ENCODE measurements around the gene ATXN7L3.

ATXN7L3 gene

DNA sequence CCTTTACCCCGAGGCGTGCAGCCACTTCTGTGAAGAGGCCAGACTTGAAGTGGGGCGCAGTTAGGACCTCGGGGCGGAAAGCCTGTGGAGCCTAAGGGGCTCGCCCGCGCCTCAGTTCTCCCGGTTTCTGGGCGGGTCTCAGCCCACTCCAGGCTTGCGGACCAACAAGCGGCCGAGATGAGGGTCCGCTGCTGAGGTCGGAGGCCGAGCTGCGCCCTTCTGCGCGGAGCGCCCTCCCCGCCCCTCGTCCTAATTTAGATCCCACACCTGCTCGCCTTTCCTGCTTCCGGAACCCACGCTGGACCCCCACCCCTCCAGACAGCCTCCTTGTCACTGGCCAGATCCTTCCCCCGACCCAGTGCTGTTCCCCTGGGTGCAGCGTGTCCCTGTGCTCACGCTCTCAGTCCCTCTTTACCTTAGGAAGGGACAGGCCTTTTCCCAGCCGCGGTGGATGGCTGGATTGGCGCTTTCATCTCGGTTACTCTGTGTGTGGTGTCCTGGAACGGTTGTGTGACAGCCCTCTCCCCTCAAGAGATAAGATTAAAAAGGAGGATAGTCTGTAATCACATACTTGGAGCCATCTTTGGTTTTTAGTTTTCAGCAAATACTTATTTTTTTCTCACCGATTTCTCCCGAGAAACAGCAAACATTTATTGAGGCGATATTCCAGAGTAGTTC, 933 bp upstream of the ATXN7L3 start:
- no peak for DNase-seq

DNA sequence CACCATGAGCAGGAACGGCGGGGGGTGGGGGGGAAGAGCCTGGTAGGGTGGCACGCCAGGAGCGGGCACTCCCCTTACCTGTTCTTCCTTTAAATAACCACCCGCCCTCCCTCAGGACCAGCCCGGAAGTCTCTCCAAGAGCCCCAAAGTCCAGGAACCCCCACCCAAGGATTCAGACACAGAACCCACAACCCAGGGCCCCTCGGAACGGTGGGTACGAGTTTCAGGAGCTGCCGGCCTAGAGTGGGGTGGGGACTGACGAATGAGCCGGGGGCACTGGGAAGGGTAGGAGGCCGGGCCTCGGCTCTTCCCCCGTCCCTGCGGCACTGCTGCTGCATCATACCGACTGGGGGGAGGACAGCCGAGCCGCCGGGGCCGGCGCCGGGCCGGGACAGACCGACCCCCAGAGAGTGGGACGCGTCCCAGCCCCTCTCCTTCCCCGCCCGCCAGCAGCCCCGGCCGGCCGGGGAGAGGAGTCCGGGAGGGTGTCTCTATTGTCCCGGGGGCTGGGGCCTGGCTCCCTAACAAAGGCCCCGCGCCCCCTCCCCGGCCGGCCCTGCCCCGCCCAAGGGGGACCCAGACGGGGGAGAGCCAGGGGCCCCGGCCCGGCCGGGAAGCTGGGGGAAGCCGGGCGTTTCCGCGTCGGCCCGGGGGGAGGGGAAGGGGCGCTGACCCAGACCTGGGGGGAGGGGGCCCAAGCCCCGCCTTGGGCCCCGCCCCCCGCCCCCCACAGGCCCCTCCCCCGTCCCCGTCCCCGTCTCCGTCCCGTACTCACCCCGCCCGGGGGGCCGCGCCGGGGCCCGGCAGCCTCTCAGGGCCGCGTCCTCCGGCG, 747 bp downstream of the ATXN7L3 start:
- peak; percentile 40 for DNase-seq

DNA sequence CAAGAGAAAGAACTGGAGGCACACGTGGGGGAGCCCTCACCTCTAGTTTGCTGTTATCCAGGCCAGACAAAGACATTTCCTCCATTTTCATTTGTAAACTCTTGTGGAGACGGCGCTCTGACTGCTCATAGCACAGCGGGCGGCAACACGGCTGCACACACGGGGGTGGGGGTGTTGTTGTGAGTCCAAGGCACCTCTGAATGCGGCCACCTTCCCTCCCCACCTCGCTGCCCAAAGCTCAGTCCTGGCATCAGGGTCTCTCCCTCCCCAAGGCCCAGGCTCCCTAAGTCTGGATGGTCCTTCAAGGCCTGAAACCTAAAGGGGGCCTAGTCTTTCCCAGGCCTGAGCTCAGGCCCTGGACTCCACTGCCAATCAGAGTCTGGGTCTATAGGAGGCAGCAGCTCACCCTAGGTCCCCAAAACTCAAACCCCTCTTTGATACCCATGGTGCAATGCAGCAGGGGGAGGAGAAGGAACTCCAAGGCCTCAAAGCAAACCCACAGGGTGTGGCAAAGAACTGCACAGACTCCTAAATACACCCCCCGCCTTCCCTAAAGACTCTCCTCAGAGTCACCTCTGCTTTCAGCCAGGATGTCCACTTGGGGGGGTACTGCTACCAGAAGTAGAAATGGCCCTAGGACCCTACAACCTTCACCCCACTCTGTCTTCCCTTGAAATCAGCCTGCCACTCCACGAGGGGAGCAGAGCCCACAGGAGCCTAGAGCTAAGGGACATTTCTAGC, 1.5 kb downstream of the ATXN7L3 start:
- peak; percentile 54 for DNase-seq

DNA sequence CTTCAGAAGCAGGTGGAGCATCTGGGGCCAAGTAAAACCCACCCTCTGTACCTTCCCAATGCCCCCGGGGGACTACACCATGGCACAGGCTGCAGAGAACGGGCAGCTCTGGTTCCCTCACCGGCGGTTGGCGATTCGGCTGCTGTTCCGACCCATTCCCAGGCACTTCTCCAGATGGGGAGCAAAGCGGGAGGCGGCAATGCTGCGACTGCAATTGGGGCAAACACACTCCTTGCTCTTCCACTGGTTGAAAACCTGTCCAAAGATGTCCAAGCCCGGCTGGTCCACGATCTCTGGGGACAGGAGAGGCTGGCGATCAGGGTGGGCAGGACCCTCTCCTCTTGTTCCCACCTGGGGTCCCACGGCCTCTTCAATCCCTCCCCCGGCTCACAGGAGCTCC, 2.6 kb downstream of the ATXN7L3 start:
- DNase-seq, result no peak

DNA sequence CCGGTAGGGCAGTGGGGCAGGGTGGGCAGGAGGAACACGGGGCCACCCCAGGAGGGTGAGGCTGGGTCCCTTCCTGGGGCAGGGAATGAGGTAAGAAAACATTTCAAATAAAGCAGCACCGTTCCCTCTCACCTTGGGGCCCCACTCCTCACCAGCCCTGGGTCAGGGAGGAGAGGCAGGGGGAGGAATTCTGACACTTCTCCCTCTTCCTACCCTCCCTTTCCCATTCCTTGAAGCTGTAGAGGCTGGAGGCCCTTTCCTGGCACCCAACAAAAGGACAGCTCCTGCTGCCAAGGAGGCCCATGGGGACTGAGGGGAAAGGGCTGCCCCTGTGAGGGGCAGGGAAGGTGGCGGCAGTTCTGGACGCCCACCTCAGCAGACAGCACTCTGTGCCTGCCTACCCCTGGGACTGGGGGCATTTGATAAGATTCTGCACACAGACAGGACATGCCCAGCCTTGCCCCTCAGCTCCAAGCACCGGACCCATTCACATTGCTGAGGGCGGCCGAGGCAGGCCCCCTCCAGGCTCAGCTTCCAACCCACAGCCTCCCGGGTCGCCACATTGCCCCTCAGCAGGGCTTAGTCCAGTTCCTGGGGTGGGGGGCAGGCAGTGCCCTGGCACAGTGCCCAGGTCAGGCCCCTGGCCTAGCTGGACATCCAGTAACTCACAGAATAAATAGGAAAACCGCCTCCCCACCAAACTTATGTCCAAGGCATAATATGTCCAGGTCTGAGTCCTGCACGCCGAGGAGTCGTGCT, 6.2 kb downstream of the ATXN7L3 start:
- no peak for DNase-seq

DNA sequence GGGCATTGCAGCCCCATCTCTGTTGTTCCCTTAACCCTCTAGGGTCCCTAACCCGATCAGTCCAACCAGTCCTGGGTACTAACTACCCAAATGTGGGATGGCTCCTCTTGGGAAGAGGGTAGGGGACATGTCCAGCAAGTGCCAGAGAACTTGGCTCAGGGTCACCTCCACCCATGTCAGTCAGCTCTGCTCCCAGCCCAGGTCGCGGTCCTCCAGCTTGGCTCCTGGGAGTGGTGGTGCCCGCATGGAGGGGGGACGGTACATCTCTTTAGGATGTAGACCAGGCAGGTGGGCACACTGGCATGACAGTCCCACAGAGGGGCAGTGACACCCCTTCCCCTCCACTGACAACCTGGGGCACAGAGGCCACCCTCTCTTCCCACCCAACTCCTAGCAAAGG, 6.9 kb downstream of the ATXN7L3 start:
- no peak for DNase-seq

DNA sequence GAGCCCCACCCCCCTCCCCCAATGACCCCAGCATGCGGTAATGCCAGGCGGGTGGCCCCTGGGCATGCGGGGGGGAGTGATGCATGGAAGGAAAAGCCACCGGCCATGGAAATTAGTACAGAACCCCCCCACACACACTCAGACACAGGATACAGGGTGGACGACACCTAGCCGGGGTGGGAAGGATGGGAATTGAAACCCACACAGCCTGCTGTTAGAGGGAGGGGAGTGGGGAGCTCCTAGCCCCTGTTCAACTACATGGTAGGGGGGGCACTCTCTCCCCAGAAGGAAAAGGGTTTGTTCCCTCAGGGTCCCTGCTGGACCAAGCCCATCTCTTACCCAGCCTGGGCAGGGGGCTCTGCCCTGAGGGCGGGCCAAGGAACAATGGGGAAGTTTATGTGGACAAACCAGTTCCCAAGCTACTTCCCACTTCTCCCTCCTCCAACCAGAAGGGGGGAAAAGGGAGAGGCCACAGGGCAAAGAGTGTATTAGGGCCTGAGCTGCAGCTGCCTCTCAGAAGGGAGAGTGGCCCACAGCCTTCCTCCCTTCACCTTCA, 7.7 kb downstream of the ATXN7L3 start:
- DNase-seq, result no peak

DNA sequence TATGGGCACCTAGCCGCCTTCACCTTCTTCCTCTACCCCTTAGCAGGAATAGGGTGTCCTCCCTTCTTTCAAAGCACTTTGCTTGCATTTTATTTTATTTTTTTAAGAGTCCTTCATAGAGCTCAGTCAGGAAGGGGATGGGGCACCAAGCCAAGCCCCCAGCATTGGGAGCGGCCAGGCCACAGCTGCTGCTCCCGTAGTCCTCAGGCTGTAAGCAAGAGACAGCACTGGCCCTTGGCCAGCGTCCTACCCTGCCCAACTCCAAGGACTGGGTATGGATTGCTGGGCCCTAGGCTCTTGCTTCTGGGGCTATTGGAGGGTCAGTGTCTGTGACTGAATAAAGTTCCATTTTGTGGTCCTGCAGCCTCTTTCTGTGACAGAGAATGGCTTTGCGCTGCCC, 8.3 kb downstream of the ATXN7L3 start:
- no peak for DNase-seq

DNA sequence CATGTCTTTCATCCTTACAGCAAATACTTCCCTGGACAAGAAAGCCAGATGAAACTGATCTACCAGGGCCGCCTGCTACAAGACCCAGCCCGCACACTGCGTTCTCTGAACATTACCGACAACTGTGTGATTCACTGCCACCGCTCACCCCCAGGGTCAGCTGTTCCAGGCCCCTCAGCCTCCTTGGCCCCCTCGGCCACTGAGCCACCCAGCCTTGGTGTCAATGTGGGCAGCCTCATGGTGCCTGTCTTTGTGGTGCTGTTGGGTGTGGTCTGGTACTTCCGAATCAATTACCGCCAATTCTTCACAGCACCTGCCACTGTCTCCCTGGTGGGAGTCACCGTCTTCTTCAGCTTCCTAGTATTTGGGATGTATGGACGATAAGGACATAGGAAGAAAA, 9.2 kb downstream of the ATXN7L3 start:
- DNase-seq, result no peak

DNA sequence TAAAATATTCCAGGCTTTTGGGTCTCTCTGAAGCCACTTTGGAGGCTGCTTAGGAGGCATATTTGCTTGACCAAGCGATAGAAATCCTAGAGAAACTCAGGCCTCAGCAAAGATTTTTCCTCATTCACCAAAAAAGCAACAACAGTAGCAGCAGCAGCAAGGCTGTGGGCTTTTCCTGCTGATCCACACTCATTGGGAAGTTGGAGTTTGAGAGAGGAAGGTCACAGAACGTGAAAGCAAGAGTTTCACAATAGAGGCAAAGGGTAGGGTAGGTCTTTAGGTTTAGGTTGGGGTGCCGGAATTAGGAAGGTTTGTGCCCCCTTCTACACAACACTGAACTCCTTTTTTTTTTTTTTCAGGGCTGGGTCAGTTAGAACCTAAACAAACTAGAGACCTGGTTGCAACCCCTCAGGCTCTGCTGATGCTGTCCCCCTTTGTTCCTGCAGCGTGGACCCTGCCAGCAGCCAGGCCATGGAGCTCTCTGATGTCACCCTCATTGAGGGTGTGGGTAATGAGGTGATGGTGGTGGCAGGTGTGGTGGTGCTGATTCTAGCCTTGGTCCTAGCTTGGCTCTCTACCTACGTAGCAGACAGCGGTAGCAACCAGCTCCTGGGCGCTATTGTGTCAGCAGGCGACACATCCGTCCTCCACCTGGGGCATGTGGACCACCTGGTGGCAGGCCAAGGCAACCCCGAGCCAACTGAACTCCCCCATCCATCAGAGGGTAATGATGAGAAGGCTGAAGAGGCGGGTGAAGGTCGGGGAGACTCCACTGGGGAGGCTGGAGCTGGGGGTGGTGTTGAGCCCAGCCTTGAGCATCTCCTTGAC, 10.9 kb downstream of the ATXN7L3 start:
- no peak for DNase-seq

DNA sequence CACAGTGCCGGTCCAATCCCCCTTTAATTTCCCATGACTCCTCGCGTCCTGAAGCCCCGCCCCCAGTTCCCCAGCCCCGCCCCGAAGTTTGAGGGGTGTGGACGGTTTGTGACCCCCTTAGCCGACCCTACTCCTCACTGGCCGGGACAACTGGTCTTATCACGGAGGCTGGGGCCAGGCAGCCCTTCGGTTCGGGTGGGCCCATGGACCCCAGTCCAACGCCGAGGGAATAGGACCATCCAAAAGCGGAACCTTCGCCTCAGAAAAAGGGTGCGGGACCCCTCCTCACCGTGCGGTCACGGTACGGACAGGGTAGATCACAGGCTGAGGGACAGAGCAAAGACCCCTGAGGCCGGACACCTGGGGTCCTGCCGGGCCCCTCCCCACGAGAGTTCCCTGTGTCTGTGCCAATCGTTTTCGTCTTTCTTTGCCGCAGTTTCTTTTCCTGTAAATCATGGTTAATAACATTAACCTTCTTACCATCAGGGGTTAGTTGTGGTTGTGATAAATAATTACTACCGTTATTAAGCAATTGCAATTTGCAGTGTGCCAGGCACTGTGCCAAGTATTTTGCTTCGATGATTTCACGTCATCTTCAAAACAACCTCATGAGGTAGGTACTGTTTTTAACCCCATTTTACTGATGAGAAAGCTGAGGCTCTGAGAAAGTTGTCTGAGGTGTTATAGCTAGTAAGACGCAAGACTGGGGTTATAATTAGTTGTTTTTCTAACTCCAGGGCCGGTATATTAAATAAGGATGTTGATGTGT, 12.4 kb downstream of the ATXN7L3 start:
- DNase-seq, result no peak

DNA sequence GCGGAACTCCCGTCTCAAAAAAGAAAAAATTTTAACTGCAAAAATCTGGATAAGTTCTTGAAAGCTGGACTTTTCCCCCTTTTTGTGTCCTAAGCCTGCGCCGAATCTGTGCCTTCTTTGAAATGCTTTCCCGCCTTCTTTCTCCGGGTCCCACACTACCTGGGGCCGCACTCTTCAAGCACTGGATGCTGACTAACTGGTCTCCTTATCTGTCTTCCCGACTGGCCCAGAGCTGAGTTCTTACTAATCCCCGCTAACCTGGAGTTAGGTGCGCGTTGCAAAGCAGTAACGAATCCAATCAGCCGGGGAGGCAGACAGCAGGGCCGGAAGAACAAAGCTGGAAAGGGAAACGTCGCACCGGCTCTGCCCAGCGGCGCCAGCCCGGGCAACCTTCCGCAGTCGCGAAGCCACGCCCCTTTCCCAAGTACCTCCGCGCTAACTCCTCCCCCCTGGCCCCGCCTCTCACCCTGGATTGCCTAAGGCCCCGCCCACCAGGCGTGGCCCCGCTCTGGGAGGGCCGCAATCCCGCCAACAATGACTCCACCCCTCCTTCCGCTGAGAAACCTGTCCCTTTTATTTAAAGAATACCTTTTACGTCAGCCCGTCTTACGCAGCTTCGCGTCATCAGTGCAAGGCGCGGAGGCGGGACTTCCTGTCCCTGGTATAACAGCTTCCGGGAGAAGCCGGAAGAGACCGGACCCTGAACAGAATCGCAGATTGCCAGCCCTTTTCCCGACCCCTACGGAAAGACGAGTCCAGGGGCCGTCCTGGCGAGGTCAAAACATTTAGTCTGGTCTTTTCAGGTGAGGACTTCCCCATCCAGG, 13.2 kb downstream of the ATXN7L3 start, which contains the start of gene TMUB2:
Gene TMUB2, plus strand, starts transcription at position 666 of the 824 bp plus-strand sequence. CDS start 737 bp downstream, outside the sequence.
- peak; percentile 99 for DNase-seq

DNA sequence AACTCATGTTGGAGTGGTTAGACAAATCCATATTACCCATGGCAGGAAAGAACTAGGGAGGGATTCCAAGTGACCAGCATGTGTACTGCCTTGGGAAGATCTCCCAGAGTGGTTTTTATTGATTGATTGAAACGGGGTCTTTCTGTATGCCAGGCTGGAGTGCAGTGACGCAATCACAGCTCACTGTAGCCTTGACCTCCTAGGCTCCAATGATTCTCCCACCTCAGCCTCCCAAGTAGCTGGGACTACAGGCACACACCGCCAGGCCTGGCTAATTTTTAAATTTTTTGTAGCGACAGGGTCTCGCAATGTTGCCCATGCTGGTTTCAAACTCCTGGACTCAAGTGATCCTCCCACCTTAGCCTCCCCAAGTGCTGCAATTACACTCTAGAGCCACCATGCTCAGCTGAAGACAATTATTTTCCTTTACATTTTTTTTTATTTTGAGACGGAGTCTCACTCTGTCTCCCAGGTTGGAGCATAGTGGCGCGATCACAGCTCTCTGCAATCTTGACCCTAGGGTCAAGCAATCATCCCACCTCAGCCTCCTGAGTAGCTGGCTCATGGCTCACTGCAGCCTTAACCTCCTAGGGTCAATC, 15.4 kb downstream of the ATXN7L3 start:
- no peak for DNase-seq

DNA sequence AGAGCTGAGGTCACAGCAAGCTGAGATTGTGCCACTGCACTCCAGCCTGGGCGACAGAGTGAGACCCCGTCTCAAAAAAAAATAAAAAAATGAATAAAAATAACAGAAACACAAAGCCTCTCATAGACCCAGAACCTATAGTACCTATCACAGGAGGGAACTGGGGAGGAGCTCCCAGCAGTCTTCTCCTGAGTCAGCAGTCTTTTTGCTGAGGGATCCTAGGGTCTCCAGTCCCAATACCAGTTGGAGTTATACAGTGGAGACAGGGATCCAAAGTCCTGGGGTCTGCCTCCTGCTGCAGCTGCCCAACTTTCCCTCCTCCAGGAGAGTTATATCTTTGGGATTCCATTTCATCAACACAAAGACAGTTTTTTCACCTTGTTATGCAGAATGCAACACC, 16.7 kb downstream of the ATXN7L3 start:
- DNase-seq, result no peak

DNA sequence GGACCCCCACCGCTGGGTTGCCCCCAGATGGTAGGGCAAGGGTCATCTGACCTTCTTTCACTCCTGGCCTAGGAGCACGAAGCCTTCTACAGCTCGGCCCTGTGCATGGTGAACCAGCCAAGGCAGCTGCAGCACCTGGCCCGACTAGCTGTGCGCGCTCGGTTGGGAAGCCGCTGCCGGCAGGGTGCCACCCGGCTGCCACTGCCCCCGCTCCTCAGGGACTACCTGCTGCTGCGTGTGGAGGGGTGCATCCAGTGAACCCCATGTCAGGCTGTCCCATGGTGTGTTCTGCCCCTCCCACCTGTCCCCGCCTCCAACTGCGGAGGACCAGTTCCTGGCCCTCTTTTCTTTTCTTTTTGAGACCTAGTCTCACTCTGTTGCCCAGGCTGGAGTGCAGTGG, 21.6 kb downstream of the ATXN7L3 start:
- no peak for DNase-seq

DNA sequence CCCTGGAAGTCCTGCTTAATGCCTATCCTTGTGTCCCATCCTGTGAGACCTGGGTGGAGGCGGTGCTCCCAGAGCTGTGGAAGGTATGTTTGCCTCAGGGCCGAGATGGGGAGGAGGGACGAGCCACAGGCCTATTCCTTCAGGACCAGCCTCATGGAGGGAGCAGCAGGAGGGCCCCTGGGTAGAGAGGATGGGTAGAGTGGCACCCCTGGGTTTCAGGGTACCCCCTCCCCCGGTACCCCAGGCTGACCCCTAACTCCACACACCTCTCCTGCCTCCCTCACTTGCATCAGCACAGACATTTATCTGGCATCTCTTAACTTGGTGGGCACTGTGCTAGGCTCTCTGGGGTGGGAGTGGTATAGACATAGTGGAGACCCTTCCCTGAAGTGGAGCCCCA, 22.0 kb downstream of the ATXN7L3 start:
- no peak for DNase-seq

DNA sequence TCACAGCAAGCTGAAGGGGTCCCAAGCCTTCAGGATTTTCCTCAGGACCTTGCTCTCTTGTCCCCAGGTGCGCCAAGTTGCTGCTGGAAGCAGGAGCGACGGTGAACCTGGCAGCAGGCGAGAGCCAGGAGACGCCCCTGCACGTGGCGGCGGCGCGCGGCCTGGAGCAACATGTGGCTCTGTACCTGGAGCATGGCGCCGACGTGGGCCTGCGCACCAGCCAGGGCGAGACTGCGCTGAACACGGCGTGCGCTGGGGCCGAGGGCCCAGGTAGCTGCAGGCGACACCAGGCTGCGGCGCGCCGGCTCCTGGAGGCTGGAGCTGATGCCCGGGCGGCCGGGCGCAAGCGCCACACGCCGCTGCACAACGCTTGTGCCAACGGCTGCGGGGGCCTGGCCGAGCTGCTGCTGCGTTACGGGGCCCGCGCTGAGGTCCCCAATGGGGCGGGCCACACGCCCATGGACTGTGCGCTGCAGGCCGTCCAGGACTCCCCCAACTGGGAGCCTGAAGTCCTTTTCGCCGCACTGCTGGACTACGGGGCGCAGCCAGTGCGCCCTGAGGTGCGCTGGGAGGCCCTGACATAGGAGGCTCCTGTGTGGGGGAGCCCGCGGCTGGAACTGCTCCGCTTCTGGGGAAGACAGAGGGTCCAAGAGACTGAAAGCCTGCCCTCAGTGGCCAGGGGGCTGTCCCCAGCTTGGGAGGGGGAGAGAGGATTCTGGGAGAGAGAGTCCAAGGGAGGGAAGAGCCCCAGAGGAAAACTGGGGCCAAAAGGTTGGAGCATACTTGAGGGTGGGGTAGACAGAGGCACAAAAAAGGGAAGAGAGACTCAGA, 22.8 kb downstream of the ATXN7L3 start:
- no peak for DNase-seq

DNA sequence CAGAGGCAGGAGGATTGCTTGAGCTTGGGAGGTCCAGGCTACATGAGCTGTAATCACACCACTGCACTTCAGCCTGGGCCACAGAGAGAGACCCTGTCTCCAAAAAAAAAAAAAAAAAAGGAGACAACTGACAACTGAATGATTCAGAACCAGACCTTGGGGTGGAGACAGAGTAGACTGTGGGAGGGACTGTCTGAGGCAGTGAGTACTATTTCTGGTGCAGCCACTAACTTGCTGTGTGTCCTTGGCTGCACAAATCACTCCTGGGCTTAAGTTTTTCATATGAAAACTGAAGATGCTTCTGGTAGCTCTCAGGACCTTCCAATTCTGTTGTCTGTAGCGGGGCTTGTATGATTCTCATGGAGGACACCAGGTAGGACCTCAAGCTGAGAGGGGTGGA, 23.4 kb downstream of the ATXN7L3 start:
- no peak for DNase-seq

DNA sequence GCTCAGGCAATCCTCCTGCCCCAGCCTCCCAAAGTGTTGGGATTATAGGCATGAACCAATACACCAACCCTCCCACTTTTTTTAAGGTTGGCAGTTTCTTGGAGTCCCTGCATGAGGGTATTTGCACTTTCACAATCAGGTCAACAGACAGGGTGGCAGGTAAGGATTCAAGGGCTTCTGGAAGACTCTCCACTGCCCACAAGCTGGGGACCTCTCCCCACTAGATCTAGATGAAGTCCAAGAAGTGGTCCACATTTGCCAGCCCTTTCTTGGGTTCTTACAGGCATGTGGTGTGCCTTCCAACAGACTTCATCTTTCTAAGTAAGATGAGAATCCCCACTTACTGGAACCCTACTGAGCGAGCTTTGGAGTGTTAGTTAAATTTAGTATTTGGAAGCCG, 25.3 kb downstream of the ATXN7L3 start:
- no peak for DNase-seq

Measured in GDM1 (cell line).